ENCODE results near the gene SLC19A1.

The SLC19A1 gene

GRCh38 chr21:45453308-45453950 lies 88.8 kb downstream of the SLC19A1 start:
- no peak for DNase-seq (ENCODE audit: low spot score)

GRCh38 chr21:45452696-45453307 lies 89.4 kb downstream of the SLC19A1 start:
- DNase-seq (ENCODE audit: low spot score) = no peak

GRCh38 chr21:45451771-45452182 lies 90.5 kb downstream of the SLC19A1 start:
- no peak for DNase-seq (ENCODE audit: low spot score)

GRCh38 chr21:45451091-45451740 lies 91.0 kb downstream of the SLC19A1 start:
- DNase-seq (ENCODE audit: low spot score) = no peak

GRCh38 chr21:45450423-45451090 lies 91.7 kb downstream of the SLC19A1 start:
- DNase-seq (ENCODE audit: low spot score) = no peak

GRCh38 chr21:45449658-45450422 lies 92.4 kb downstream of the SLC19A1 start:
- DNase-seq (ENCODE audit: low spot score) = no peak

GRCh38 chr21:45448810-45449657 lies 93.2 kb downstream of the SLC19A1 start:
- no peak for DNase-seq (ENCODE audit: low spot score)

GRCh38 chr21:45448283-45448809 lies 93.9 kb downstream of the SLC19A1 start:
- no peak for DNase-seq (ENCODE audit: low spot score)
